Colonic mucosa (tissue), 4 donors: ENCODE measurements around the gene VWA8. TPM values are rescaled to one million over a fixed set of nuclear protein-coding genes. Genes with fewer than 3 reads are reported as not detected.

ENCODE experiments used
- DNase-seq: peaks from one replicate; pipeline ENCODE4 v3.0.0-alpha.2; 2020
- H3K27ac ChIP-seq: fragments of 200-600 bp; one replicate; pipeline ENCODE4 v1.8.0; 2021
- H3K27me3 ChIP-seq: fragments of 200-600 bp; one replicate; pipeline ENCODE4 v1.8.0; 2021
- H3K36me3 ChIP-seq: fragments of 200-600 bp; one replicate; pipeline ENCODE4 v1.8.0; 2021
- H3K4me1 ChIP-seq: fragments of 200-600 bp; one replicate; pipeline ENCODE4 v1.8.0; 2021; ENCODE audit warnings: mild to moderate bottlenecking
- H3K4me3 ChIP-seq: fragments of 200-600 bp; one replicate; pipeline ENCODE4 v1.8.0; 2021
- H3K9ac ChIP-seq, 2 donors: one replicate each; pipeline ENCODE4 v1.7.0; 2013; ENCODE audit warnings: control low read depth in 2 of 2, low read depth in 2 of 2, low read length in 2 of 2
- H3K9me3 ChIP-seq: fragments of 200-600 bp; one replicate; pipeline ENCODE4 v1.8.0; 2021
- CTCF ChIP-seq: fragments of 200-600 bp; IDR thresholded peaks from one replicate; pipeline ENCODE4 v1.8.0; 2022; ENCODE audit warnings: antibody characterized with exemption, mild to moderate bottlenecking
- intact Hi-C: fragments of 100-400 bp; cut with DNase I; formaldehyde crosslinking; loops from one replicate; pipeline ENCODE4 v1.14.1; 2022
- total RNA-seq, 2 donors: library from RNA; stranded (reverse); fragmentation: NEBNext Ultra II Directional in 1 of 2; extraction: Animal tissue kit (Norgen Biotek cat#: 25700) in 1 of 2; gene quantifications; one replicate each; pipeline ENCODE4 v1.2.1, GENCODE V29; 2021
- donor health status: healthy.
- donor health status: DM: no; HTN: no; CAD: no.
- donor health status: DM: no; HTN: no; CAD: no.

VWA8 gene
- total RNA-seq, 2 donors from 2014 or later = 23.8 to 31.8 TPM

GRCh38 chr13:41613984-41614661, 346.8 kb downstream of the VWA8 start:
- H3K9ac ChIP-seq = no peak overlapping the region
- no peak for TF ChIP-seq CTCF
- H3K27ac ChIP-seq = no peak overlapping the region
- H3K9me3 ChIP-seq = no peaks in the 10 kb centered on the region
- intact Hi-C loops = no loop called here
- no peaks in the 10 kb centered on the region for H3K27me3 ChIP-seq
- DNase-seq = no peak
- no peaks in the 10 kb centered on the region for H3K36me3 ChIP-seq
- no peak overlapping the region for H3K4me3 ChIP-seq
- H3K4me1 ChIP-seq = no peaks in the 10 kb centered on the region

GRCh38 chr13:41613471-41613870, 347.4 kb downstream of the VWA8 start:
- Histone ChIP-seq H3K27ac (no peak overlapping the region), H3K27me3 (no peaks in the 10 kb centered on the region), H3K9ac (no peak overlapping the region), H3K36me3 (no peaks in the 10 kb centered on the region), H3K9me3 (no peaks in the 10 kb centered on the region), H3K4me3 (no peak overlapping the region), H3K4me1 (no peaks in the 10 kb centered on the region)
- intact Hi-C loops = no loop called here
- no peak for TF ChIP-seq CTCF
- DNase-seq = no peak

- intact Hi-C loops = no loop called here
- no peaks in the 10 kb centered on the region for H3K27me3 ChIP-seq
- no peak for DNase-seq
- H3K9ac ChIP-seq = no peak overlapping the region
- no peaks in the 10 kb centered on the region for H3K36me3 ChIP-seq
- H3K4me1 ChIP-seq = no peaks in the 10 kb centered on the region
- no peaks in the 10 kb centered on the region for H3K9me3 ChIP-seq
- H3K27ac ChIP-seq = no peak overlapping the region
- H3K4me3 ChIP-seq = no peak overlapping the region
- no peak for TF ChIP-seq CTCF
Observed at GRCh38 chr13:41611385-41611784, 349.5 kb downstream of the VWA8 start.

GRCh38 chr13:41610404-41610803, 350.5 kb downstream of the VWA8 start:
- Histone ChIP-seq H3K27me3 (no peaks in the 10 kb centered on the region), H3K27ac (no peak overlapping the region), H3K9ac (no peak overlapping the region), H3K9me3 (no peaks in the 10 kb centered on the region), H3K4me3 (no peak overlapping the region), H3K4me1 (no peaks in the 10 kb centered on the region), H3K36me3 (no peaks in the 10 kb centered on the region)
- TF ChIP-seq CTCF = no peak
- intact Hi-C loops = no loop called here
- no peak for DNase-seq

- Histone ChIP-seq H3K27me3 (no peaks in the 10 kb centered on the region), H3K9me3 (no peaks in the 10 kb centered on the region), H3K27ac (no peak overlapping the region), H3K36me3 (no peaks in the 10 kb centered on the region), H3K4me1 (no peaks in the 10 kb centered on the region), H3K9ac (no peak overlapping the region), H3K4me3 (no peak overlapping the region)
- intact Hi-C loops = no loop called here
- no peak for DNase-seq
- no peak for TF ChIP-seq CTCF
Observed at GRCh38 chr13:41609828-41610227, 351.1 kb downstream of the VWA8 start.
